Measurements from ENCODE around the gene LRCH4. TPM values are rescaled to one million over a fixed set of nuclear protein-coding genes. Genes with fewer than 3 reads are reported as not detected.

LRCH4 gene
- total and polyA plus RNA-seq, 2 of the 13 experiments (the other 11 are each of a cell fraction or from before 2014, with no cell fraction given): 7.0 to 9.3 TPM

GRCh38 chr7:100585511-100586265 is at the start of gene LRCH4 (continued):
- 0 out of 2 replicates have a peak, but pooled peaks have one; percentile 16 for TF ChIP-seq ZNF891 (CRISPR knock-in tag; IDR thresholded peaks at IDR 0.05)
- no peak for TF ChIP-seq PRDM10 (CRISPR knock-in tag; IDR thresholded peaks at IDR 0.05; ENCODE audit: low read depth)
- TF ChIP-seq ZC3H13 (CRISPR knock-in tag; IDR thresholded peaks at IDR 0.05): peak; percentile 78; the same call in 1 of the 2 replicates
- no peak for TF ChIP-seq ZNF263 (CRISPR knock-in tag; IDR thresholded peaks at IDR 0.05)
- no peak for TF ChIP-seq ZNF773 (CRISPR knock-in tag; IDR thresholded peaks at IDR 0.05; ENCODE audit: borderline replicate concordance)
- no peak for TF ChIP-seq ZNF234 (CRISPR knock-in tag; conservative IDR thresholded peaks at IDR 0.05)
- no peak for TF ChIP-seq RBM22 (optimal IDR thresholded peaks at IDR 0.05; ENCODE audit: low read length)
- peak; percentile 62; the same call in 1 of the 2 replicates for TF ChIP-seq POGZ (CRISPR knock-in tag; IDR thresholded peaks at IDR 0.05)
- TF ChIP-seq NR2F2 (IDR thresholded peaks at IDR 0.05; ENCODE audit: borderline replicate concordance, low read depth): no peak
- peak; percentile 67; the same call in 1 of the 2 replicates for TF ChIP-seq ZNF816 (CRISPR knock-in tag; IDR thresholded peaks at IDR 0.05; ENCODE audit: borderline replicate concordance)
- TF ChIP-seq ATM (IDR thresholded peaks at IDR 0.05; ENCODE audit: borderline replicate concordance): no peak
- TF ChIP-seq ZNF282 (IDR thresholded peaks at IDR 0.05; ENCODE audit: partially characterized antibody): no peak
- no peak for TF ChIP-seq ZNF256 (CRISPR knock-in tag; conservative IDR thresholded peaks at IDR 0.05)
- peak; percentile 73 for TF ChIP-seq PHF8 (CRISPR knock-in tag; IDR thresholded peaks at IDR 0.05)
- peak; percentile 52; the same call in 1 of the 2 replicates for TF ChIP-seq HNF4G (IDR thresholded peaks at IDR 0.05; ENCODE audit: borderline replicate concordance, low read depth, low read length)
- TF ChIP-seq HNF4G (CRISPR knock-in tag; IDR thresholded peaks at IDR 0.05; ENCODE audit: borderline replicate concordance, low read depth): no peak
- TF ChIP-seq ZNF558 (CRISPR knock-in tag; IDR thresholded peaks at IDR 0.05; ENCODE audit: borderline replicate concordance): 0 out of 2 replicates have a peak, but pooled peaks have one; percentile 42
- TF ChIP-seq, protein P1, sequence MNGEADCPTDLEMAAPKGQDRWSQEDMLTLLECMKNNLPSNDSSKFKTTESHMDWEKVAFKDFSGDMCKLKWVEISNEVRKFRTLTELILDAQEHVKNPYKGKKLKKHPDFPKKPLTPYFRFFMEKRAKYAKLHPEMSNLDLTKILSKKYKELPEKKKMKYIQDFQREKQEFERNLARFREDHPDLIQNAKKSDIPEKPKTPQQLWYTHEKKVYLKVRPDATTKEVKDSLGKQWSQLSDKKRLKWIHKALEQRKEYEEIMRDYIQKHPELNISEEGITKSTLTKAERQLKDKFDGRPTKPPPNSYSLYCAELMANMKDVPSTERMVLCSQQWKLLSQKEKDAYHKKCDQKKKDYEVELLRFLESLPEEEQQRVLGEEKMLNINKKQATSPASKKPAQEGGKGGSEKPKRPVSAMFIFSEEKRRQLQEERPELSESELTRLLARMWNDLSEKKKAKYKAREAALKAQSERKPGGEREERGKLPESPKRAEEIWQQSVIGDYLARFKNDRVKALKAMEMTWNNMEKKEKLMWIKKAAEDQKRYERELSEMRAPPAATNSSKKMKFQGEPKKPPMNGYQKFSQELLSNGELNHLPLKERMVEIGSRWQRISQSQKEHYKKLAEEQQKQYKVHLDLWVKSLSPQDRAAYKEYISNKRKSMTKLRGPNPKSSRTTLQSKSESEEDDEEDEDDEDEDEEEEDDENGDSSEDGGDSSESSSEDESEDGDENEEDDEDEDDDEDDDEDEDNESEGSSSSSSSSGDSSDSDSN (CRISPR knock-in tag; IDR thresholded peaks at IDR 0.05): peak; percentile 58
- peak; percentile 41; the same call in 1 of the 2 replicates for TF ChIP-seq ZNF777 (CRISPR knock-in tag; IDR thresholded peaks at IDR 0.05)
- TF ChIP-seq TBX2 (CRISPR knock-in tag; IDR thresholded peaks at IDR 0.05; ENCODE audit: borderline replicate concordance): peak; percentile 70
- peak in 1 of 2 experiments; percentile 72; a peak in 2 of 4 replicates for TF ChIP-seq KLF16 (CRISPR knock-in tag; IDR thresholded peaks at IDR 0.05)
- TF ChIP-seq ZNF605 (CRISPR knock-in tag; IDR thresholded peaks at IDR 0.05): peak; percentile 31; the same call in 1 of the 2 replicates
- no peak for TF ChIP-seq RELA (CRISPR knock-in tag; IDR thresholded peaks at IDR 0.05)
- no peak for TF ChIP-seq PAF1 (CRISPR knock-in tag; IDR thresholded peaks at IDR 0.05)
- no peak for TF ChIP-seq PAWR (CRISPR knock-in tag; IDR thresholded peaks at IDR 0.05; ENCODE audit: borderline replicate concordance)
- peak; percentile 87 for TF ChIP-seq ZNF788 (CRISPR knock-in tag; IDR thresholded peaks at IDR 0.05; ENCODE audit: borderline replicate concordance)

Data from HepG2 (cell line).